Effector CD8-positive, alpha-beta T cell (primary cell): Measurements from ENCODE around the gene GHSR.

ENCODE experiments used
- DNase-seq: peaks from one replicate; lab custom pipeline; 2025; lab: John Stamatoyannopoulos, UW

Gene GHSR

DNA sequence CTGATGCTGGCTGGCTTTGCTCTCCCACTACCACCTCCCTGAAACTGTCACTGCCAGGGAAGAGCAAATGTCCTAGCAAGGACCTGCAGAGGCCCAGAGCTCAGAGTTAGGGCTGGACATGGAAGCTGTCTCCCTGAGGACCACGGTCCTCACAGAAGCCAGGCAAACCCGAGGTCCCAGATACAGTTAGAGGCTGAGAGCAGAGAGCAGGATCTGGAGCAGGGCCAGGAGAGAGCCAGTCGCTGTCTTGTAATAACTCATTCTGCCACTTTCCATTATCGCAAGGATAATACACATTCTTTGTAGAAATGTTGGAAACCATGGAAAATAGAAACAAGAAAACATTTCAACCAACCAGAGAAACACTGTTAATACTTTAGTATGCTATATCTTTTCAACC lies 10.1 kb downstream of the GHSR start:
- DNase-seq: no peak

DNA sequence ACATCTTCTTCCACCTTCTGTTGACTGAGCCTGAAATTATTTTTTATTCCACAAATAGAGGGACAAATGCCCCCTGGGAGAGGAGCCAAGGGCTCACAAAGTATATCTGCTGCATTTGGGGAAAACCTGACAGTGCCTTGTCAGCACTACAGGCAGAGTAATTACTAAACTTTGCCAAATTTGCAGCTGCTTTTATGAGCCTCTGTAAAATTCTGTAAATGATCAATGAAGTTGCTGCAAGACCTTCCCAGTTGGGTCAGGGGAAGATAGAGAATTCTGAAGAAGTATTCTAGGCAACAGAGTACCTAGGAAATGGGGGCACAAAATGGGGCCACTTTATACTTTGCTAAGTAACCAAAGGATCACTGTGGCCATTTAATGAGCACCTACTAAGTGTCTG lies 10.5 kb downstream of the GHSR start:
- DNase-seq: no peak

DNA sequence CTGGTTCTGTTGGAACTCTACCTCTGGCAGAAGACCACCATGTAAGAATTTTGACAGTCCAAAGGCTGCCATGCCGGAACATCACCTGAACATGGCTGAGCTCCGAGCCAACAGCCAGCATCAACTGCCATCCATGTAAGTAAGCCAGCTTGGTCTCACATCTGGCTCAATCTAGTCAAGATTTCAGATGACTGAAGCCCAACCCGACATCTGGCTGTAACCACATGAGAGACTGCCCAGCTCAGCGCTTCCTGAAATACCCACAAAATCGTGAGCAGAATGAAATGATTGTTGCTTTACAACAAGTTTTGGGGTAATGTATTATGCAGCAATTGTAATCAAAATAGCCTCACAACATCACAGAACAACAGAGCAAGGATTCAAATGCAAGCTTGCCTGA lies 32.9 kb downstream of the GHSR start:
- no peak for DNase-seq

DNA sequence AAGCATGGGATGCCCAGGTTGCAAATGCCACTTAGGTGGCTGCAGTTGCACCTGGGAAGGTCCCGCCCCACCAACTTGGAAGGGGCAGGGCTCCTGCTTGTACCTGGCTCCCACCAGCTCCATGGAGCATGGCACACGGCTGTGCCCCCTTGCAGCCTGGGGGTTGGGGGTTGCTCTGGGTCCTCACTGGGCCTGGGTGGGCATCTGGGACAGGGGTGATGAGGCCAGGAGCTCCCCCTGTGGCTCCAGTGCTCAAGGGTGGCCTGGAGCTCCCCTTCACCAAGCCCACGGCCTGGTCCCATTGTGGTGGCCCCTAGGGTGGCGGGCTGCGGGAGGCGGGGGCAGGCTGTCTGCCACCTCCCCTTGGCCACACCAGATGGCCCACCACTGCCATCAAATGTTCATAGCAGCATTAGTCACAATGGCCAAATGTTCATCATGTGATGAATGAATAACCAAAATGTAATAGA lies 36.7 kb downstream of the GHSR start:
- DNase-seq: no peak

- no peak for DNase-seq
Observed at GRCh38 chr3:172410702-172411477, 37.4 kb downstream of the GHSR start.

GRCh38 chr3:172407872-172408271 lies 40.4 kb downstream of the GHSR start:
- no peak for DNase-seq

DNA sequence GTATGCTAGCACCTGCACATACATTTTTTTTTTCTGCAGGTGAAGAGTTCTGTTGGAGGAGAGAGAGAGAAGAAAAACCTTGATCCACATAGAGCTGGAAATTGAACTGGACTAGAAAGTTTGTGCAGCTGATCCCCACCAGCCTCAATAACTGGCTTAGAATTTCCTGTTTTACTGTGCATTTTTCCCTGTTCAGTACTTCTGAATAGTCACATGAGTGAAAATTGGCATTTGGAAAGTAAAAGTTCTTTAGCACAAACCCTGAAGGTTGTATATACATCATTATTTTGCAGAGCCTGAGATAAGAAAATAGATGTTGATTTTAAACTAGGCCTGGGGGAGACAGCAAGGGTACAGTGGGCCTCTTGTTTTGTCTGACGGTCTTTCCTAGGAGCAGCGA lies 42.3 kb downstream of the GHSR start:
- no peak for DNase-seq

DNA sequence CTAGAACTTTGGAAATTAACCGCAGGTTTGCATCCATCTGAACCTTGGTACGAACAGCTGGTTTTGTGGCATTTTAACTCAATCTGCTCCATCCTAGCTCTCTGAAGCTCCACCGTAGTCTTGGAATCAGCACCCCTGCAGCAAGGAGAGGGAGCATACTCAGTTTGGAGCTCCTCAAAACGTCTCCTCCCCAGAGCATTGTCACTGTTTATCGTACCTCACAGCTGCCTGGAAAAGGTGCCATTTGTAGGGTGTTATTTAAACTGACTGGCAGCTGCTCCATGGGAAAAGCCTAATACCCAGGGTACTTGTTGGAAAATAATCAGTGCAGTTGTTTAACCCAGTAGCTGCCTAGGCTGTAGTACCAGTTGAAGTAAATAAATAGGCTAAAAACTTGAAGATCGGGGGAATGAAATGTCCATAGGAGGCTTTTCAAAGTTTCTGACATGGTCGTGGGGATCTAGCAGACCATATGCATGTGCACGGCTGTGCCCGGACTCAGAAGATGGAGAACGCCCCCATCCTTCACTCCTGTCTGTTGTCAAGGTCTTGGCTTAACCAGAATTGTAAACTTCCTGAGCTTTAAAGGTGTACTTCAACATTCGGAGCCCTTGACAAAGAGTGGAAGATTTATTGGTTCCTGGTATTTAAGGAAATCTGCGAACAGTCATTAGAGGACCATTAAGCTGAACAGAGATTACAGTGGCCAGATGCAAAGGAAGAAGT lies 43.9 kb downstream of the GHSR start:
- DNase-seq: no peak

DNA sequence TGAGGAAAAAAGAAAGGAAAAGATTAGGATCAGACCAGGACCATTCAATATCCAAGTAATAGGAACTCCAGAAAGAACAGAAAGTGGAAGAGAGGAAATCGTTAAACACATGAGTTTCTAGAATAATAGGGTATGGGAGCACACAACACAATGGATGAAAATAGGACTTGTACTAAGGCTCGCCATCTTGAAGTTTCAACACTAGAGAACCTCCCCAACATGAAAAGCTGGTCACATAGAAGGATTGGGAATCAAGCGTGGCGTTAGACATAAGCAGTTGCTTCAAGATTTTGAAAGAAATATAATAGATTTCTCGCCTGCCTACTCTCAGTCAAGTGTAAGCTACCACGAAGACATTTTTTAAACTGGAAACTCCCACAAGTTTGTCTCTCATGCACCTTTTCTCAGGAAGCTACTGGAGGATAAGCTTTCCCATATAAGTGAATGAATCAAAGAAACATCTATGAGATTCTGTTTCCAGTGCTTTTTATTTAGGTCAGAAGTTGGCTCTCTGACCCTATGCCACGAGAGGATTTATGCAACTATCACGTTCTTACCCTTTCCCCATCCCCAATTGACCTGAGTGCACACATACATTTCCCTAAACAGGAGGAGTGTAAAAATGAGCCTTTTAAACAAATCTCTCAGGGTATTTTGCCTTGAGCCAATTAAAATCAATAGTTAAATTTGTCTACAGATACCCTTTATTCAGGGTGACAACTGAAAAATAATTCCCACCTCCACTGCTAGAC lies 45.2 kb downstream of the GHSR start:
- DNase-seq: no peak

GRCh38 chr3:172402090-172402489 lies 46.2 kb downstream of the GHSR start:
- DNase-seq: no peak

- no peak for DNase-seq
Observed at GRCh38 chr3:172398484-172398883, 49.8 kb downstream of the GHSR start.

- no peak for DNase-seq
Observed at GRCh38 chr3:172397716-172398405, 50.4 kb downstream of the GHSR start.

DNA sequence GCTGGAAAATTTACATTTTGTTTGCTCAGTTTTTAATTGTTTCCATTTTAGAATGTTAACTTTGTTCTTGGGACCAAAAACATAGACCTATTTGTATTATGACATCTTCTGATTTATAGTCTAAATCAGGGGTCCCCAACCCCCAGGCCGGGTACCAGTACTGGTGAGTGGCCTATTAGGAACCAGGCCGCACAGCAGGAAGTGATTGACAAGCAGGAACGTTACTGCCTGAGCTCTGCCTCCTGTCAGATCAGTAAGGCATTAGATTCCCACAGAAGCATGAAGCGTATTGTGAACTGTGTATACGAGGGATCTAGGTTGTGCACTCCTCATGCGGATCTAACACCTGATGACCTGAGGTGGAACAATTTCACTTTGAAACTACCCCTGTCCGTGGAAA lies 51.9 kb downstream of the GHSR start:
- DNase-seq: no peak

DNA sequence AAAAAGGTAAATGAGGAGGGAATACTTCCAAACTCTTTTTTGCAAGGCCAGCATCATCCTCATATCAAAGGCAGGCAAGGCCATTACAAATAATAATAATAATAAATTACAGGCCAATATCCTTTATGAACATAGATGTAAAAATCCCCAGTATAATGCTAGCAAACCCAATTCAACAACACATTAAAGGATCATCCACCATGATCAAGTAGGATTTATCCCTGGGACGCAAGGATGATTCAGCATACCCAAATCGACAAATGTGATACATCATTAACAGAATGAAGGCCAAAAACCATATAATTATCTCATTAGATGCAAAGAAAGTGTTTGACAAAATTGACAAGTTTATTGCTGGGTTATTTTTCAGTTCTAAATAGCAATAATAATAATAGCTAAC lies 53.6 kb downstream of the GHSR start:
- DNase-seq: no peak
